ENCODE measurements around the gene RETREG1.

The RETREG1 gene

GRCh38 chr5:16616536-16617273 lies at the start of gene RETREG1:
RETREG1 (minus strand) TSS chr5:16616997; CDS start chr5:16616971, 26 bp downstream.
- TF ChIP-seq CTCF (IDR thresholded peaks at IDR 0.05; ENCODE audit: control insufficient read depth, extremely low read depth, insufficient read depth), result no peak
- DNase-seq (ENCODE audit: low read depth), result no peak
- H3K4me3 ChIP-seq (ENCODE audit: low read depth, low read length), result peak within 1 kb of the TSS; percentile 81

- no peak for TF ChIP-seq CTCF (IDR thresholded peaks at IDR 0.05; ENCODE audit: control insufficient read depth, extremely low read depth, insufficient read depth)
- no peak for DNase-seq (ENCODE audit: low read depth)
- no peak overlapping the region for H3K4me3 ChIP-seq (ENCODE audit: low read depth, low read length)
Observed at GRCh38 chr5:16666130-16666882, 49.5 kb upstream of the RETREG1 start.

GRCh38 chr5:16665601-16666000 lies 48.8 kb upstream of the RETREG1 start:
- TF ChIP-seq CTCF (IDR thresholded peaks at IDR 0.05; ENCODE audit: control insufficient read depth, extremely low read depth, insufficient read depth), result no peak
- no peak overlapping the region for H3K4me3 ChIP-seq (ENCODE audit: low read depth, low read length)
- DNase-seq (ENCODE audit: low read depth), result no peak

GRCh38 chr5:16664368-16664767 lies 47.6 kb upstream of the RETREG1 start:
- no peak for TF ChIP-seq CTCF (IDR thresholded peaks at IDR 0.05; ENCODE audit: control insufficient read depth, extremely low read depth, insufficient read depth)
- DNase-seq (ENCODE audit: low read depth), result no peak
- H3K4me3 ChIP-seq (ENCODE audit: low read depth, low read length), result no peak overlapping the region

- DNase-seq (ENCODE audit: low read depth), result no peak
- no peak for TF ChIP-seq CTCF (IDR thresholded peaks at IDR 0.05; ENCODE audit: control insufficient read depth, extremely low read depth, insufficient read depth)
- H3K4me3 ChIP-seq (ENCODE audit: low read depth, low read length), result no peak overlapping the region
Observed at GRCh38 chr5:16663840-16664239, 47.0 kb upstream of the RETREG1 start.

- H3K4me3 ChIP-seq (ENCODE audit: low read depth, low read length), result no peak overlapping the region
- no peak for TF ChIP-seq CTCF (IDR thresholded peaks at IDR 0.05; ENCODE audit: control insufficient read depth, extremely low read depth, insufficient read depth)
- no peak for DNase-seq (ENCODE audit: low read depth)
Observed at GRCh38 chr5:16661713-16662112, 44.9 kb upstream of the RETREG1 start.

All from LNCaP clone FGC (cell line).